Dendritic cell treated with granulocyte-macrophage colony-stimulating factor and Interleukin-4, amounts not matched to agents 40 ng/mL and 50 ng/mL, for 4 days (primary cell): ENCODE measurements around the gene OR10AD1.
A peak's percentile ranks its signal among the peaks of the same experiment; 100 is the strongest.

ENCODE experiments used
- H3K27ac Mint-ChIP-seq: one replicate; pipeline ENCODE4 v1.8.0; 2022; ENCODE audit warnings: mild to moderate bottlenecking, mixed read lengths
- H3K27me3 Mint-ChIP-seq: one replicate; pipeline ENCODE4 v1.8.0; 2022; ENCODE audit warnings: mild to moderate bottlenecking, mixed read lengths
- H3K36me3 Mint-ChIP-seq: one replicate; pipeline ENCODE4 v1.8.0; 2022; ENCODE audit warnings: low read depth, mixed read lengths
- H3K4me1 Mint-ChIP-seq: one replicate; pipeline ENCODE4 v1.8.0; 2022; ENCODE audit warnings: low read depth, mixed read lengths
- H3K4me3 Mint-ChIP-seq: one replicate; pipeline ENCODE4 v1.8.0; 2022; ENCODE audit warnings: mild to moderate bottlenecking, moderate library complexity, mixed read lengths
- H3K9me3 Mint-ChIP-seq: one replicate; pipeline ENCODE4 v1.8.0; 2022; ENCODE audit warnings: mixed read lengths
- intact Hi-C: fragments of 100-400 bp; cut with micrococcal nuclease; formaldehyde crosslinking; loops from one replicate; pipeline ENCODE4 v1.15.0; 2022

The OR10AD1 gene

GRCh38 chr12:48183876-48184548 lies 19.1 kb downstream of the OR10AD1 start:
- H3K4me1 Mint-ChIP-seq = peaks cover 18% of the 10 kb centered on the region
- H3K4me3 Mint-ChIP-seq = peak overlapping the region; percentile 82
- H3K27ac Mint-ChIP-seq = peak overlapping the region; percentile 56
- intact Hi-C loops = no loop called here
- H3K9me3 Mint-ChIP-seq = no peaks in the 10 kb centered on the region
- peaks cover 68% of the 10 kb centered on the region for H3K27me3 Mint-ChIP-seq
- H3K36me3 Mint-ChIP-seq = no peaks in the 10 kb centered on the region

GRCh38 chr12:48183091-48183875 lies 19.8 kb downstream of the OR10AD1 start, which contains the start of gene CCDC184:
Gene CCDC184 (plus strand): TSS chr12:48183644. CDS start chr12:48184123, 479 bp downstream.
- intact Hi-C loops = no loop called here
- Mint-ChIP-seq H3K36me3 (no peaks in the 10 kb centered on the region), H3K4me3 (peak within 1 kb of the TSS; percentile 82), H3K27ac (peak within 1 kb of the TSS; percentile 56), H3K27me3 (peaks cover 71% of the 10 kb centered on the region), H3K9me3 (no peaks in the 10 kb centered on the region), H3K4me1 (peaks cover 18% of the 10 kb centered on the region)

GRCh38 chr12:48182631-48183030 lies 20.5 kb downstream of the OR10AD1 start:
- intact Hi-C loops = no loop called here
- Mint-ChIP-seq H3K27ac (peak overlapping the region; percentile 56), H3K4me1 (peaks cover 18% of the 10 kb centered on the region), H3K27me3 (peaks cover 67% of the 10 kb centered on the region), H3K9me3 (no peaks in the 10 kb centered on the region), H3K36me3 (no peaks in the 10 kb centered on the region), H3K4me3 (peak overlapping the region; percentile 82)

GRCh38 chr12:48180857-48181495 lies 22.1 kb downstream of the OR10AD1 start:
- Mint-ChIP-seq H3K9me3 (no peaks in the 10 kb centered on the region), H3K4me3 (no peak overlapping the region), H3K27me3 (peaks cover 61% of the 10 kb centered on the region), H3K27ac (no peak overlapping the region), H3K4me1 (peaks cover 19% of the 10 kb centered on the region), H3K36me3 (no peaks in the 10 kb centered on the region)
- intact Hi-C loops = no loop called here

- H3K27ac Mint-ChIP-seq = no peak overlapping the region
- intact Hi-C loops = no loop called here
- no peaks in the 10 kb centered on the region for H3K36me3 Mint-ChIP-seq
- H3K4me1 Mint-ChIP-seq = peaks cover 24% of the 10 kb centered on the region
- H3K4me3 Mint-ChIP-seq = no peak overlapping the region
- peaks cover 56% of the 10 kb centered on the region for H3K27me3 Mint-ChIP-seq
- no peaks in the 10 kb centered on the region for H3K9me3 Mint-ChIP-seq
Measured at GRCh38 chr12:48180424-48180823, 22.7 kb downstream of the OR10AD1 start.

GRCh38 chr12:48179466-48179865 lies 23.6 kb downstream of the OR10AD1 start:
- intact Hi-C loops = no loop called here
- Mint-ChIP-seq H3K27ac (no peak overlapping the region), H3K27me3 (peaks cover 46% of the 10 kb centered on the region), H3K4me1 (peaks cover 21% of the 10 kb centered on the region), H3K4me3 (no peak overlapping the region), H3K36me3 (no peaks in the 10 kb centered on the region), H3K9me3 (no peaks in the 10 kb centered on the region)

GRCh38 chr12:48177982-48178381 lies 25.1 kb downstream of the OR10AD1 start:
- peaks cover 10% of the 10 kb centered on the region for H3K4me1 Mint-ChIP-seq
- no peak overlapping the region for H3K4me3 Mint-ChIP-seq
- H3K9me3 Mint-ChIP-seq = no peaks in the 10 kb centered on the region
- peaks cover 33% of the 10 kb centered on the region for H3K27me3 Mint-ChIP-seq
- H3K27ac Mint-ChIP-seq = no peak overlapping the region
- intact Hi-C loops = no loop called here
- H3K36me3 Mint-ChIP-seq = no peaks in the 10 kb centered on the region

- Mint-ChIP-seq H3K4me3 (no peak overlapping the region), H3K27ac (no peak overlapping the region), H3K36me3 (no peaks in the 10 kb centered on the region), H3K9me3 (no peaks in the 10 kb centered on the region), H3K27me3 (peaks cover 23% of the 10 kb centered on the region), H3K4me1 (peaks cover 6% of the 10 kb centered on the region)
- intact Hi-C loops = no loop called here
Measured at GRCh38 chr12:48176417-48176751, 26.7 kb downstream of the OR10AD1 start.

GRCh38 chr12:48175613-48176416 lies 27.3 kb downstream of the OR10AD1 start:
- H3K4me1 Mint-ChIP-seq = peaks cover 6% of the 10 kb centered on the region
- H3K4me3 Mint-ChIP-seq = no peak overlapping the region
- no peaks in the 10 kb centered on the region for H3K36me3 Mint-ChIP-seq
- H3K9me3 Mint-ChIP-seq = no peaks in the 10 kb centered on the region
- intact Hi-C loops = no loop called here
- H3K27me3 Mint-ChIP-seq = peaks cover 18% of the 10 kb centered on the region
- H3K27ac Mint-ChIP-seq = no peak overlapping the region

- Mint-ChIP-seq H3K36me3 (no peaks in the 10 kb centered on the region), H3K9me3 (no peaks in the 10 kb centered on the region), H3K4me1 (no peaks in the 10 kb centered on the region), H3K4me3 (no peak overlapping the region), H3K27me3 (peaks cover 3% of the 10 kb centered on the region), H3K27ac (no peak overlapping the region)
- intact Hi-C loops = loop anchor here (10.0 kb wide), 1 partner anchor 204 kb away; the partner anchor contains the start of gene TMEM106C
Measured at GRCh38 chr12:48169011-48169410, 34.1 kb downstream of the OR10AD1 start.

- no peaks in the 10 kb centered on the region for H3K4me1 Mint-ChIP-seq
- no peaks in the 10 kb centered on the region for H3K36me3 Mint-ChIP-seq
- no peak overlapping the region for H3K27ac Mint-ChIP-seq
- peaks cover 3% of the 10 kb centered on the region for H3K27me3 Mint-ChIP-seq
- no peak overlapping the region for H3K4me3 Mint-ChIP-seq
- intact Hi-C loops = loop anchor here (2.0 to 10.0 kb wide), 2 partner anchors 81 to 201 kb away; partner anchors contain the start of gene TMEM106C
- no peaks in the 10 kb centered on the region for H3K9me3 Mint-ChIP-seq
Measured at GRCh38 chr12:48165089-48165981, 37.8 kb downstream of the OR10AD1 start.

GRCh38 chr12:48164451-48164850 lies 38.6 kb downstream of the OR10AD1 start:
- H3K27me3 Mint-ChIP-seq = peaks cover 3% of the 10 kb centered on the region
- H3K27ac Mint-ChIP-seq = no peak overlapping the region
- intact Hi-C loops = loop anchor here (2.0 to 10.0 kb wide), 2 partner anchors 80 to 200 kb away; partner anchors contain the start of gene TMEM106C
- no peak overlapping the region for H3K4me3 Mint-ChIP-seq
- H3K4me1 Mint-ChIP-seq = no peaks in the 10 kb centered on the region
- no peaks in the 10 kb centered on the region for H3K36me3 Mint-ChIP-seq
- no peaks in the 10 kb centered on the region for H3K9me3 Mint-ChIP-seq
